Immature natural killer cell (primary cell): Measurements from ENCODE around the gene PKD1L1. TPM values are rescaled to one million over a fixed set of nuclear protein-coding genes. Genes with fewer than 3 reads are reported as not detected.

Experiments
- DNase-seq, 3 donors: peaks; one replicate each; pipeline ENCODE4 v3.0.0; 2022; ENCODE audit warnings: mixed read lengths in 1 of 3
- H3K27ac Mint-ChIP-seq, 6 donors: one replicate each; pipeline ENCODE4 v1.8.0; 2020; ENCODE audit warnings: mixed read lengths in 6 of 6, mild to moderate bottlenecking in 5 of 6, inconsistent platforms in 4 of 6, moderate library complexity in 3 of 6
- H3K27me3 Mint-ChIP-seq, 3 donors: one replicate each; pipeline ENCODE4 v1.8.0; 2020 to 2021; ENCODE audit warnings: low read depth in 3 of 3, mild to moderate bottlenecking in 3 of 3, mixed read lengths in 3 of 3, moderate library complexity in 3 of 3, inconsistent platforms in 1 of 3
- H3K36me3 Mint-ChIP-seq, 3 donors: one replicate each; pipeline ENCODE4 v1.8.0; 2020; ENCODE audit warnings: mixed read lengths in 3 of 3, inconsistent platforms in 2 of 3, mild to moderate bottlenecking in 2 of 3
- H3K4me1 Mint-ChIP-seq, 2 donors: one replicate each; pipeline ENCODE4 v1.8.0; 2020; ENCODE audit warnings: inconsistent platforms in 2 of 2, mild to moderate bottlenecking in 2 of 2, mixed read lengths in 2 of 2, moderate library complexity in 1 of 2
- H3K4me3 Mint-ChIP-seq, 5 donors: one replicate each; pipeline ENCODE4 v1.8.0; 2020; ENCODE audit warnings: mild to moderate bottlenecking in 5 of 5, mixed read lengths in 5 of 5, inconsistent platforms in 3 of 5, moderate library complexity in 3 of 5
- H3K9me3 Mint-ChIP-seq, 6 donors: one replicate each; pipeline ENCODE4 v1.8.0; 2020; ENCODE audit warnings: mild to moderate bottlenecking in 6 of 6, mixed read lengths in 6 of 6, inconsistent platforms in 4 of 6, moderate library complexity in 3 of 6
- polyA plus RNA-seq, 3 donors: library from polyadenylated mRNA; unstranded; fragments of 300-500 nt; fragmentation: Illumina TruSeq; gene quantifications; one replicate each; pipeline ENCODE4 v1.2.3, GENCODE V29; 2021

PKD1L1 gene
- polyA plus RNA-seq, 3 donors from 2014 or later, result 0.03 TPM; not detected in 2

GRCh38 chr7:47915616-47915976 lies 32.7 kb downstream of the PKD1L1 start:
- H3K4me1 Mint-ChIP-seq, result no peaks in the 10 kb centered on the region
- H3K9me3 Mint-ChIP-seq, result peaks cover 0 to 3% (median 0%) of the 10 kb centered on the region in 6 donors
- no peak for DNase-seq
- no peak overlapping the region for H3K27ac Mint-ChIP-seq
- H3K36me3 Mint-ChIP-seq, result peaks cover 0 to 3% (median 0%) of the 10 kb centered on the region in 3 donors
- H3K27me3 Mint-ChIP-seq, result peaks cover 4 to 6% (median 5%) of the 10 kb centered on the region in 3 donors
- no peak overlapping the region for H3K4me3 Mint-ChIP-seq

GRCh38 chr7:47914717-47915615 lies 33.3 kb downstream of the PKD1L1 start:
- no peak overlapping the region for H3K4me3 Mint-ChIP-seq
- peaks cover 0 to 2% (median 0%) of the 10 kb centered on the region in 6 donors for H3K9me3 Mint-ChIP-seq
- DNase-seq, result no peak
- no peaks in the 10 kb centered on the region for H3K4me1 Mint-ChIP-seq
- H3K36me3 Mint-ChIP-seq, result peaks cover 0 to 3% (median 0%) of the 10 kb centered on the region in 3 donors
- peaks cover 2 to 5% (median 5%) of the 10 kb centered on the region in 3 donors for H3K27me3 Mint-ChIP-seq
- no peak overlapping the region for H3K27ac Mint-ChIP-seq

GRCh38 chr7:47912332-47912731 lies 35.9 kb downstream of the PKD1L1 start:
- no peak overlapping the region for H3K4me3 Mint-ChIP-seq
- H3K27ac Mint-ChIP-seq, result no peak overlapping the region
- no peak for DNase-seq
- H3K27me3 Mint-ChIP-seq, result peaks cover 5 to 8% (median 7%) of the 10 kb centered on the region in 3 donors
- H3K4me1 Mint-ChIP-seq, result no peaks in the 10 kb centered on the region
- no peaks in the 10 kb centered on the region for H3K9me3 Mint-ChIP-seq
- peaks cover 0 to 3% (median 0%) of the 10 kb centered on the region in 3 donors for H3K36me3 Mint-ChIP-seq

GRCh38 chr7:47908720-47909119 lies 39.5 kb downstream of the PKD1L1 start:
- Mint-ChIP-seq H3K27me3 (peaks cover 5 to 7% (median 5%) of the 10 kb centered on the region in 3 donors), H3K4me1 (no peaks in the 10 kb centered on the region), H3K9me3 (no peaks in the 10 kb centered on the region), H3K4me3 (no peak overlapping the region), H3K36me3 (peaks cover 0 to 3% (median 0%) of the 10 kb centered on the region in 3 donors), H3K27ac (no peak overlapping the region)
- DNase-seq, result no peak

GRCh38 chr7:47907981-47908616 lies 40.2 kb downstream of the PKD1L1 start:
- Mint-ChIP-seq H3K36me3 (peaks cover 0 to 3% (median 0%) of the 10 kb centered on the region in 3 donors), H3K27ac (no peak overlapping the region), H3K4me3 (no peak overlapping the region), H3K27me3 (peaks cover 3 to 7% (median 5%) of the 10 kb centered on the region in 3 donors), H3K4me1 (no peaks in the 10 kb centered on the region), H3K9me3 (no peaks in the 10 kb centered on the region)
- DNase-seq, result no peak

GRCh38 chr7:47906883-47907282 lies 41.4 kb downstream of the PKD1L1 start:
- Mint-ChIP-seq H3K9me3 (no peaks in the 10 kb centered on the region), H3K36me3 (peaks cover 0 to under 1% (median 0%) of the 10 kb centered on the region in 3 donors), H3K27ac (no peak overlapping the region), H3K27me3 (peaks cover 0 to 5% (median 3%) of the 10 kb centered on the region in 3 donors), H3K4me1 (no peaks in the 10 kb centered on the region), H3K4me3 (no peak overlapping the region)
- DNase-seq, result no peak

GRCh38 chr7:47905076-47905920 lies 43.0 kb downstream of the PKD1L1 start:
- DNase-seq, result no peak
- no peaks in the 10 kb centered on the region for H3K9me3 Mint-ChIP-seq
- H3K27me3 Mint-ChIP-seq, result peaks cover 0 to 6% (median 3%) of the 10 kb centered on the region in 3 donors
- H3K27ac Mint-ChIP-seq, result no peak overlapping the region
- no peaks in the 10 kb centered on the region for H3K4me1 Mint-ChIP-seq
- H3K4me3 Mint-ChIP-seq, result no peak overlapping the region
- H3K36me3 Mint-ChIP-seq, result no peaks in the 10 kb centered on the region

- Mint-ChIP-seq H3K4me3 (no peak overlapping the region), H3K36me3 (no peaks in the 10 kb centered on the region), H3K27ac (no peak overlapping the region), H3K9me3 (no peaks in the 10 kb centered on the region), H3K27me3 (peaks cover 0 to 3% (median 0%) of the 10 kb centered on the region in 3 donors), H3K4me1 (no peaks in the 10 kb centered on the region)
- DNase-seq, result no peak
These were observed 46.3 kb downstream of the PKD1L1 start for GRCh38 chr7:47902013-47902412.

GRCh38 chr7:47901542-47901941 lies 46.7 kb downstream of the PKD1L1 start:
- Mint-ChIP-seq H3K9me3 (no peaks in the 10 kb centered on the region), H3K36me3 (no peaks in the 10 kb centered on the region), H3K27me3 (peaks cover 0 to 3% (median 0%) of the 10 kb centered on the region in 3 donors), H3K4me1 (no peaks in the 10 kb centered on the region), H3K4me3 (no peak overlapping the region), H3K27ac (no peak overlapping the region)
- DNase-seq, result no peak

GRCh38 chr7:47897831-47898230 lies 50.4 kb downstream of the PKD1L1 start:
- no peaks in the 10 kb centered on the region for H3K36me3 Mint-ChIP-seq
- H3K9me3 Mint-ChIP-seq, result no peaks in the 10 kb centered on the region
- no peaks in the 10 kb centered on the region for H3K4me1 Mint-ChIP-seq
- H3K27ac Mint-ChIP-seq, result no peak overlapping the region
- DNase-seq, result no peak
- H3K27me3 Mint-ChIP-seq, result peaks cover 0 to 3% (median 2%) of the 10 kb centered on the region in 3 donors
- H3K4me3 Mint-ChIP-seq, result no peak overlapping the region

GRCh38 chr7:47896809-47897423 lies 51.4 kb downstream of the PKD1L1 start:
- Mint-ChIP-seq H3K36me3 (no peaks in the 10 kb centered on the region), H3K9me3 (no peaks in the 10 kb centered on the region), H3K4me3 (no peak overlapping the region), H3K27me3 (peaks cover 0 to 3% (median 3%) of the 10 kb centered on the region in 3 donors), H3K27ac (no peak overlapping the region), H3K4me1 (no peaks in the 10 kb centered on the region)
- no peak for DNase-seq

GRCh38 chr7:47895026-47895425 lies 53.2 kb downstream of the PKD1L1 start:
- H3K9me3 Mint-ChIP-seq, result no peaks in the 10 kb centered on the region
- H3K36me3 Mint-ChIP-seq, result no peaks in the 10 kb centered on the region
- no peak overlapping the region for H3K27ac Mint-ChIP-seq
- H3K4me3 Mint-ChIP-seq, result no peak overlapping the region
- no peak for DNase-seq
- H3K27me3 Mint-ChIP-seq, result peaks cover 0 to 3% (median 1%) of the 10 kb centered on the region in 3 donors
- H3K4me1 Mint-ChIP-seq, result no peaks in the 10 kb centered on the region

GRCh38 chr7:47893721-47894365 lies 54.4 kb downstream of the PKD1L1 start:
- Mint-ChIP-seq H3K36me3 (no peaks in the 10 kb centered on the region), H3K4me3 (no peak overlapping the region), H3K9me3 (no peaks in the 10 kb centered on the region), H3K27ac (no peak overlapping the region), H3K27me3 (peaks cover 0 to 3% (median 1%) of the 10 kb centered on the region in 3 donors), H3K4me1 (no peaks in the 10 kb centered on the region)
- DNase-seq, result no peak
